ENCODE measurements around the gene CSTF2. TPM values are rescaled to one million over a fixed set of nuclear protein-coding genes. Genes with fewer than 3 reads are reported as not detected.

CSTF2 gene
- total RNA-seq, 6 experiments from 2014 or later = 5.1 to 10.3 (median 5.5) TPM

DNA sequence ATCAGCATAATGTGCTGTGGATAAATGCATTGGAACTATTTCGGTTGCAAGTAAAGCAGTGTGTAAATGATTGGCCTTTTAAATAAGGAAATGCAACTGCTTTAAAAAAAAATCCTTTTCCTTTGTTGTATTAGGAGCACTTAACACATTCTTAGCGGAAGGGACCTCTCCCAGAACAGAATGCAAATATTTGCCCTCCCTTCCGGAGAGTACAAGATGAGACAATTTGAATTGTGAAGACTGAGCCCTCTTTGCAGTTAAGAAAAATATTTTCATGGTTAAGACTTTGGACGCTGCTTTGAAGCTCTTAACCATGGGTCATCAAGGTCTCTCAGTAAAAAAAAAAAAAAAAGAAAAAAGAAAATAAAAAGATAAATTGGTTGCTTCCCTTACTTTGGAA lies 63.5 kb downstream of the CSTF2 start:
- 27% methylated on average over 4 of the region's 4 CpGs for WGBS (ENCODE audit: insufficient coverage, low coverage, low lambda C conversion rate, missing lambda C conversion rate)
- TF ChIP-seq, protein P1, sequence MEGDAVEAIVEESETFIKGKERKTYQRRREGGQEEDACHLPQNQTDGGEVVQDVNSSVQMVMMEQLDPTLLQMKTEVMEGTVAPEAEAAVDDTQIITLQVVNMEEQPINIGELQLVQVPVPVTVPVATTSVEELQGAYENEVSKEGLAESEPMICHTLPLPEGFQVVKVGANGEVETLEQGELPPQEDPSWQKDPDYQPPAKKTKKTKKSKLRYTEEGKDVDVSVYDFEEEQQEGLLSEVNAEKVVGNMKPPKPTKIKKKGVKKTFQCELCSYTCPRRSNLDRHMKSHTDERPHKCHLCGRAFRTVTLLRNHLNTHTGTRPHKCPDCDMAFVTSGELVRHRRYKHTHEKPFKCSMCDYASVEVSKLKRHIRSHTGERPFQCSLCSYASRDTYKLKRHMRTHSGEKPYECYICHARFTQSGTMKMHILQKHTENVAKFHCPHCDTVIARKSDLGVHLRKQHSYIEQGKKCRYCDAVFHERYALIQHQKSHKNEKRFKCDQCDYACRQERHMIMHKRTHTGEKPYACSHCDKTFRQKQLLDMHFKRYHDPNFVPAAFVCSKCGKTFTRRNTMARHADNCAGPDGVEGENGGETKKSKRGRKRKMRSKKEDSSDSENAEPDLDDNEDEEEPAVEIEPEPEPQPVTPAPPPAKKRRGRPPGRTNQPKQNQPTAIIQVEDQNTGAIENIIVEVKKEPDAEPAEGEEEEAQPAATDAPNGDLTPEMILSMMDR (IDR thresholded peaks at IDR 0.05) = no peak
- TF ChIP-seq POLR2A (IDR thresholded peaks at IDR 0.05) = no peak
- H3K27ac ChIP-seq = no peak overlapping the region
- ATAC-seq (no peak), DNase-seq (no peak)
- H3K9me3 ChIP-seq = no peaks in the 10 kb centered on the region
- H3K4me1 ChIP-seq = no peaks in the 10 kb centered on the region
- no peaks in the 10 kb centered on the region for H3K36me3 ChIP-seq
- no peaks in the 10 kb centered on the region for H3K27me3 ChIP-seq
- intact Hi-C loops (cut with DNase I) = no loop called here
- no peak overlapping the region for H3K4me3 ChIP-seq

Small RNAs within 50 kb of the gene (small RNA-seq; reads per million reads assigned to genes)
- 0 reads per million in 2 experiments for gene RF00411

Other genes starting within 250 kb of the CSTF2 start
- gene TNMD, start 235.5 kb upstream of the CSTF2 start, total RNA-seq = not detected
- gene TSPAN6, start 183.6 kb upstream of the CSTF2 start, total RNA-seq = 10 to 100 TPM; 35.6 to 50.2 (median 41.0) TPM
- 10 to 100 TPM in 1 of 6 experiments, 1 to 10 TPM in 5; 3.1 to 13.7 (median 3.7) TPM for gene SRPX2, start 176.2 kb upstream of the CSTF2 start, total RNA-seq
- gene SYTL4, start 88.3 kb upstream of the CSTF2 start, total RNA-seq = 10 to 100 TPM in 4 of 6 experiments, 1 to 10 TPM in 2; 7.0 to 24.0 (median 15.2) TPM
- not detected for gene NOX1, start 54.0 kb downstream of the CSTF2 start, total RNA-seq
- under 1 TPM in 3 of 6 experiments, not detected in 3; 0.07 to 0.18 (median 0.15) TPM for gene XKRX, start 108.5 kb downstream of the CSTF2 start, total RNA-seq
- gene ARL13A, start 149.3 kb downstream of the CSTF2 start, total RNA-seq = not detected
- 10 to 100 TPM in 1 of 6 experiments, 1 to 10 TPM in 5; 5.3 to 11.5 (median 7.5) TPM for gene TRMT2B, start 231.7 kb downstream of the CSTF2 start, total RNA-seq

Data from right lobe of liver (tissue), 6 donors.